Effector CD4-positive, alpha-beta T cell (primary cell): ENCODE results near the gene NBPF3.
"Not testable (repeated sequence)": the region's sequence is repeated elsewhere in the genome, so short reads cannot be mapped to it uniquely, and the experiment has no call there.

ENCODE experiments used
- DNase-seq: peaks from one replicate; pipeline ENCODE4 v3.0.0-alpha.2; 2020

Gene NBPF3

GRCh38 chr1:21439345-21439720 lies 604 bp upstream of the NBPF3 start:
- no peak for DNase-seq

- not testable (repeated sequence) for DNase-seq
These were observed 741 bp downstream of the NBPF3 start for GRCh38 chr1:21440630-21441125.

DNA sequence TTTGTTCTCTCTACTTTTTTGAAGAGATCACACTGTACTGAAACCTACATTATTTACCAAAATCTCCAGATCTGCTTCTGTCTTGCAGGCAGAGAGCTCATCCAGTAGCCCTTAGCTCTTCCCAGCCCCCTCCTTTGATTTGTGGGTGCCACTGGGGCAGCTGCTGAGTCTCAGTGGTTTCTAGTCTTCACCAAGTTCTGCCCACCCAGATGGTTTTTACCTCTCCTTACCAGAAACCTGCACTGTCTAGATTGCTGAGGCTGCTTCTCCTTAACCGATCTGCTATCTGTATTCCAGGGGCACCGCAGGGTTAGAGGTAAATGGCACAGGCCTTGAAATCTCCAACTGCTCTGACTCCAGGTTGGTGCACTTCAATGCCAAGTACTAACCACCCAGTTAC lies 6.7 kb downstream of the NBPF3 start:
- DNase-seq = not testable (repeated sequence)

DNA sequence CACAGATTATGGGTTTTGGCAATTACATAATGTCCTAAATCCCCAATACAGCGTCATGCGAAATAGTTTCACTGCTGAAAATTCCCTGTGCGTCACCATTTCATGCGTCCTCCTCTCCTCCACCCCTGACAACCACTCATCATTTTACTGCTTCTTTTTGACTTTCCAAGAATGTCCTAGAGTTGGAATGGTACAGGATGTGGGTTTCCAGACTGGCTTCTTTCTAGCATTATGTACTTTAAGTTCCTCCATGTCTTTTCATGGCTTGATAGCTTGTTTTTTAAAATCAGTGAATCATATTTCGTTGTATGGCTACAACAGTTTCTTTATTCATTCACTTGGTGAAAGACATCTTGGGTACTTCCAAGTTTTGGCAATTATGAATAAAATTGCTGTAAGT lies 7.4 kb downstream of the NBPF3 start:
- DNase-seq = no peak

GRCh38 chr1:21449906-21450305 lies 10.0 kb downstream of the NBPF3 start:
- DNase-seq = no peak

GRCh38 chr1:21451212-21451611 lies 11.3 kb downstream of the NBPF3 start:
- DNase-seq = no peak

GRCh38 chr1:21451981-21452411 lies 12.1 kb downstream of the NBPF3 start:
- DNase-seq = no peak

DNA sequence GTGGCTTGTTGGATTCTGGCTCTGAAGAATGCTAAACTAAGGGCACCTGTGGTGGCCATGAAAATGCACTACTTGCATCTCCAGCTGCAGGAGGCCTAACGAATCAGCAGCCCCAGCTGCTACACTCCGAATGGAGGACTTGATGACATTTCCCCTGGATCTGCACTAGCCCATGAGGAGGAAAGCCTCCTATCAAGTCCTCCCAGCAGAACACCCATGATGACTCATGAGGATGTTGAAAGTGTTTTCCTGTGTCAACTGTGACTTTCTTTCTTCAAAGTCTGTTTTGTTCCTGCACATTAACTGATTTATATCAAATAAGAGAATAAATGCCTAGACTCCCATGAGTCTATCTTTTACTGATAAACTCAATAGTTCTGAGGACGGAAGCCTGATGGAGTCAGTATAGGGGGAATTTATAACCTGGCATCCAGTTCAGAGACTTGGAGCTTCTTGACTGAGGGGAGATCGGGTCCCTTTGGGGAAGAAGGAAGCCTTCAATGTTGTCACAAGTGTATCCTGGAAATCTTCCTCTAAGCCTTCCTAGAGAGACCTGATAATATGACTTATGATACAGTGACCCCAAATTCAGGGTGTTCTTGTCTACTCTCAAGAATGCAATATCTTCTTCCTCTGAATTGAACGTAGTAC lies 14.2 kb downstream of the NBPF3 start:
- DNase-seq = not testable (repeated sequence)

DNA sequence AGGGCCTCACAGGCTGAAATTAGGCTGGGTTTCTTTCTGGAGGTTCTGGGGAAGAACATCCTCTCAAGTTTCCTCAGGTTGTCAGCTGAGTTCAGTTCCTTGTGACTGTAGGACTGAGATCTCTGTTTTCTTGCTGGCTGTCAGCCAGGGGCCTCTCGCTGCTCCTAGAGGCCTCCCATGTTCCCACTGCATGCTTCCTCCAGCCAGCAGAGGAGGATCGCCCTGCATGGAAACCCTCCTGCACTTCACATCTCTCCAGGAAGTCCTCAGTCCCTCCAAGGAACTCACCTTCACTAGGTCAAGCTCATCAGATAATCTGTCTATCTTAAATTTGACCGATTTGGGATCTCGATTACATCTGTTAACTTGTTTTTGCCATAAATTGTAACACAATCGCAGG lies 15.0 kb downstream of the NBPF3 start:
- DNase-seq = not testable (repeated sequence)

DNA sequence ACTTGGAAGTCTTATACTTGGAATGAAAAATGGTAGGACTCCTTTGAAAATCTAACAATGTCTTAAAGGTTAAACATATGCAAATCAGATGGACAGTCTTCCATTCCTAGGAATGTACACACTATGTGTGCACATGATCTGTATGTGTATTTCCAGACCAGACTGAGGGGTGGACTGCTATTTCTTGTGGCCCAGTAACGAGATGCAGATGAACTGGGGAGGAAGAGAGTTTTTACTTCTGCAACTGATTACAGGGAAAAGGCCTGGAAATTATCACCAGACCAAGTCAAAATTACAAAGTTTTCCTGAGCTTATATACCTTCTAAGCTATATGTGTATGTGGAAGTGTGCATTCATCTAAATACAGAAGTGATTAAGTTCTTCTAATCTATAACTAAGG lies 17.7 kb downstream of the NBPF3 start:
- DNase-seq = no peak

GRCh38 chr1:21465127-21465526 lies 25.2 kb downstream of the NBPF3 start:
- not testable (repeated sequence) for DNase-seq

GRCh38 chr1:21467946-21468345 lies 28.0 kb downstream of the NBPF3 start:
- not testable (repeated sequence) for DNase-seq

DNA sequence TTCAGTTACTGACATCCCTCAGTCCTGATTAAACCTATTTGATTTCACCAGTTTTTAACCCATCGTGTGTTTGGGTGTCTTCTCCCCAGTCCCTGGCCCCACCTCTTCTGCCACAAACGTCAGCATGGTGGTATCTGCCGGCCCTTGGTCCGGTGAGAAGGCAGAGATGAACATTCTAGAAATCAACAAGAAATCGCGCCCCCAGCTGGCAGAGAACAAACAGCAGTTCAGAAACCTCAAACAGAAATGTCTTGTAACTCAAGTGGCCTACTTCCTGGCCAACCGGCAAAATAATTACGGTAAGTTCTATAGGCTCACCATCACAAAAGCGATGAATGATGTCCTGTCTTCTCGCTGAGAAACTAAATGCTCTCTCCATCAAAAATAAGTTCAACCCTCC lies 28.7 kb downstream of the NBPF3 start:
- no peak for DNase-seq

DNA sequence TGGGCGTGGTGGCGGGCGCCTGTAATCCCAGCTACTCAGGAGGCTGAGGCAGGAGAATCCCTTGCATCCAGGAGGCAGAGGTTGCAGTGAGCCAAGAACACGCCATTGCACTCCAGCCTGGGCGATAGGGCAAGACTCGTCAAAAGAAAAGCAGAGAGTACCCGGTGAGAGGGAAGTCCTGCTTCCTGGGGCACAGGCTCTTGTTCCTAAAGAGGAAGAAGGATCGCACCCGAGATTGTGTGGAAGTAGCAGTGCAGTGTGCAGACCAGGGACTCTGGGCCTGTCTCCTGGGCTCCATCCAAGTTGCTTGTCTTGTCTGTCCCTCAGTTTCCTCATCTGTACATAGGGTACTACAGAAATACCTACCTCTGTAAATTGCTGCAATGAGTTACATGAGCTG lies 29.6 kb downstream of the NBPF3 start:
- no peak for DNase-seq

DNA sequence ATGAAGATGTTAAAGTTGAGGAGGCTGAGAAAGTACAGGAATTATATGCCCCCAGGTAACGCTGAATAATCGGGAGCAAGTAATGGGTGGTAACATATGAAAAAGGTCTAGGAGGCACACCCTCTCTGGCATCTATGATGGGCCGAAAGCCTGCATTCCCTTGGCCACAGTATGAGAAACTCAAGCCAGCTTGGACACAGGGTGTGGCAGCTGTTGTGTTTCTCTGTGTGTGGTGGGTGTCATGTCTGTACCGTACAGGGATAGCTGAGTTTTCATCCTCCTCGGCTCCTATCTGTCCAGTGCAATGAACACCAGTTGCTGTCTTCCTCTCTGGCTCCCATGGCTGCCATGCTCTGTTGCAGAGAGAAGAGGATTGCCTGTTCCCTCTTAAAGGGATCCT lies 32.9 kb downstream of the NBPF3 start:
- DNase-seq = no peak

DNA sequence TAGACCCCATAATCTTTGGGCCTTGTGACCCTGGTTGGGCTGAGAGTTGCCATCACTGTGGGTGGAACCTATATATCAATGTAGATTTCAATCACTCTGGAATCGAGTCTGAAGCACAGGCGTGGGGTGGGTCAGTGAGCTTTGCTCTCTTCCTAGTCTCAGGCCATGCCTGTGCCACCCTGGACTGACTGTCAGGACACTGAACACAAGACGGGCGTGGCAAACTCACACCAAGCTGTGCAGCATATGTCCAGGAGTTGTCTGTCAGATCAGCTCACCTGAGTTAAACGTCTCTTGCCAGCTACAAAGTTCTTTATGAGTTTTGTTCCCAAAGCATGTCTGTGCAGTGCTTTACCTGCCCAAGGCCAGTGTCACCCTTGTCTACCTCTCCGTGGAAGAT lies 38.4 kb downstream of the NBPF3 start:
- DNase-seq = no peak

DNA sequence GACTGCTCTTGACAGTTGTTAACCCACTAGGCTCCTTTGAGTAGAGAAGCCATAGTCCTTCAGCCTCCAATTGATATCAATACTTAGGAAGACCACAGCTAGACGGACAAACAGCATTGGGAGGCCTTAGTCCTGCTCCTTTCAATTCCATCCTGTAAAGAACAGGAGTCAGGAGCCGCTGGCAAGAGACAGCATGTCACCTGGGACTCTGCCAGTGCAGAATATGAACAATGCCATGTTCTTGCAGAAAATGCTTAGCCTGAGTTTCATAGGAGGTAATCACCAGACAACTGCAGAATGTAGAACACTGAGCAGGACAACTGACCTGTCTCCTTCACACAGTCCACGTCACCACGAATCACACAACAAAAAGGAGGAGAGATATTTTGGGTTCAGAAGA lies 43.9 kb downstream of the NBPF3 start:
- not testable (repeated sequence) for DNase-seq

DNA sequence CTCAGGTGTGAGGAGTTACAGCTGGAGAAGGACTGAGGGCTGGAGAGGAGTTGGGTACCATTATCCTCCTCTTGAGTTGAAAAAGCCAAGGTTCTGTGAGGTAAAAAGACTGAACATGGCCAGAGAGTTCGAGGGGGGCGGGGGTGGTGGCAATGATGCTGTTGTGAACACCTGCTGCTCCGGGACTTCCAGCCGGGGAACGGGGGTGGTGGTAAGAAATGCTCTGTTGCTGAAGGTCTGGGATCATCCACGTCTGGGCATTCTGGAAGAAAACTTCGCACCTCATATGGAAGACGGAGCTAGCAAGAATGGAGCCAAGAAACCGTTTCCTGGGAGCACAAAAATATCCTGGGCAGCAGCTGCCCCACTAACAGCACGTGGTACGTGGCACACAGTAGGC lies 49.2 kb downstream of the NBPF3 start:
- no peak for DNase-seq

DNA sequence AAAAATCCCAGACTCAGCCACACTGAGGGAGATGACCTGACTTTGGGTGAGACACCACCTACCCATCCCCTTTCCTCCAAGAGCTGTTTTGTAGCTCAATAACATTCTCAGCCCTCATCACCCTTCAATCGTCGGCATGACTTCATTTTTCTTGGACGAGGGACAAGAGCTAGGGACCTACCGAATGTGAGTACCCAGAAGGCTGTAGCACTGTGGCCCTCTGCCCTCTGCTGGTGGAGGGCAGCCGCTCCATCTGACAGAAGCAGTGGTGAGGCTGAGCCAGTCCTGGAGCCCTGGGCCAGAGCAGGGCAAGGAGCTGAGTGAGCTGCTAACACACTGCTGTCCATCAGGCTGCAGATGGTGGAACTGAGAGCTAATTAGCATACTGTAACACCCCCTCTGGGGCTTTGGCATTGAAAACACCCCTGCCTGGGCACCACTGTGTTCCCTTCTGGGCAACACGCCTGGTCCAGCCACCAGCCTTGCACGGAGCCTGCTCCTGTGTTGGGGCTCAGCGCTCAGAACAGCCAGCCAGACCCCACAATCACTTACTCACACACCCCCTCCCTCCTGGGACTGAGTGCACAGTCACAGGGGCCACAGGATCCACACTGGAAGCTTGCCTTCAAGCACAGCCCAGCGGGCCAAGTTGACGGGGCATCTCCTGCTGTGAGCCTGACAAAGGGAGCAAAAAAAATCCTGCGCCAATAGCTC lies 51.0 kb downstream of the NBPF3 start:
- DNase-seq = no peak

GRCh38 chr1:21491488-21492355 lies 51.8 kb downstream of the NBPF3 start:
- no peak for DNase-seq

DNA sequence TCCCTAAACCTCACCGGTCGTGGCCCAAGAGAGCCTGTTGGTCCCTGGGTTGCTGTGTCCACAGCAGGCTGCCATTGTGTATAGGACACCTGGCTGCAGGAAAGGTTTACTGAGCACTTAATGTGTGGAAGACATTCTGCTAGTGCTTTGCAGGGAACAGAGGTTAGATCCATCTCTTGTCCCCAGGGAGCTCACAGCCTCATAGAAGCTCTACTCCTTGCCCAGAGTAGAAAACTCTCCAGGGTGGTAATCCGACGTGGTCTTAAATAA lies 52.4 kb downstream of the NBPF3 start:
- no peak for DNase-seq

GRCh38 chr1:21494196-21494595 lies 54.3 kb downstream of the NBPF3 start:
- DNase-seq = no peak

DNA sequence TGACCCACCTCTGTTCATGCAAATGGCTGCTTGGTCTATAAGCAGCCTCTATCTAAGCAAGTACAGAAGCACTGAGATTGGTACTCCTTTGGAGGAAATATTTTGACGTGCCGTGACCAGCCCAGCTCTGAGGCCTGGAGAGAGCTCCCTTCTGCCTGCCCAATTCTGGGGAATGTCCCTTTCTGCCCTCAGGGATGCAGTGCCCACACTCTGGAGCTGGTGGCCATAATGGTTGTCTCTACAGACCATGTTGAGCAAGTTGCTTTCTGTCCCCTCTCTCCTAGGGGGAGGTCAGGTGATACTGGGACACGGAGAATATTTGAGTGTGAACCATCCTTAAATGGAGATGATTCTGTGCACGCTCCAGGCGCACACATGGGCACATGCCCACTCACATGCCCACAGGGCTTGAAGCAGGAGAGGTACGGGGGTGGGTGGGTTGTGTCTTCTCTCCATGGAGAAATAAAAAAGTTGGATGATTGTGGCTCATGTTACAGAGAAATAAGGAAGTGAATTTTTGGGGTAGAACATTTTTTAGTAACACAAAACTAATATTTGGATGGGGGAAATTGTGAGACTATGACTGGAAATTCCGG lies 55.4 kb downstream of the NBPF3 start:
- no peak for DNase-seq
